Transverse colon (tissue), 4 donors: ENCODE measurements around the gene MEX3A. TPM values are rescaled to one million over a fixed set of nuclear protein-coding genes. Genes with fewer than 3 reads are reported as not detected.
A peak's percentile ranks its signal among the peaks of the same experiment; 100 is the strongest.

Experiments
- DNase-seq: peaks from one replicate; pipeline ENCODE4 v3.0.0-alpha.2; 2019
- H3K27ac ChIP-seq, 4 donors: fragments of 200-600 bp; sonication (generic); 2 replicates each; pipeline ENCODE4 v1.5.1; 2016 to 2018; ENCODE audit warnings: inconsistent platforms in 4 of 4
- H3K27me3 ChIP-seq: fragments of 200-600 bp; sonication (generic); 2 replicates; pipeline ENCODE4 v1.5.1; 2017; ENCODE audit warnings: inconsistent platforms
- H3K36me3 ChIP-seq, 4 donors: fragments of 200-600 bp; sonication (generic); 2 replicates each; pipeline ENCODE4 v1.5.1; 2017 to 2019; ENCODE audit warnings: inconsistent platforms in 4 of 4
- H3K4me1 ChIP-seq, 4 donors: fragments of 200-600 bp; sonication (generic); 2 replicates each; pipeline ENCODE4 v1.5.1; 2017 to 2020; ENCODE audit warnings: inconsistent platforms in 4 of 4
- H3K4me3 ChIP-seq, 4 donors: fragments of 200-600 bp; sonication (generic); 1 replicate in 1 of 4; 2 replicates in 3 of 4; pipeline versions ENCODE4 v1.5.1 to v1.6.1; 2017 to 2019; ENCODE audit warnings: inconsistent platforms in 4 of 4
- H3K9me3 ChIP-seq, 2 donors: fragments of 200-600 bp; sonication (generic); 2 replicates each; pipeline ENCODE4 v1.5.1; 2017 to 2019; ENCODE audit warnings: inconsistent platforms in 2 of 2
- EP300 ChIP-seq: sonication (generic); formaldehyde crosslinking; IDR thresholded peaks from one replicate; pipeline ENCODE4 v1.6.1; 2017; ENCODE audit warnings: antibody characterized with exemption, low read depth
- POLR2A ChIP-seq: fragments of 450-650 bp; IDR thresholded peaks from one replicate; pipeline ENCODE4 v1.6.1; 2016; ENCODE audit warnings: antibody characterized with exemption, mild to moderate bottlenecking, moderate library complexity
- POLR2AphosphoS5 ChIP-seq, 3 donors: sonication (generic); formaldehyde crosslinking; IDR thresholded peaks; one replicate each; pipeline ENCODE4 v1.6.1; 2016; ENCODE audit warnings: antibody characterized with exemption in 3 of 3
- WGBS, 2 donors: methylation state at CpG; one replicate each; pipeline ENCODE4 v1.1.5; 2018; ENCODE audit warnings: low coverage in 1 of 2; 5-methylcytosine and 5-hydroxymethylcytosine counted together
- in situ Hi-C, 4 donors: fragments of 200-750 bp; cut with MboI; loops; one replicate each; pipeline versions ENCODE4 v1.15.0 to v1.15.1; 2017; ENCODE audit warnings: low sequenced_read_pairs in 3 of 4, low pct_ligation_motif_present in 1 of 4, low pct_unique_long_range_greater_than_20kb in 1 of 4
- intact Hi-C: fragments of 100-400 bp; cut with DNase I; formaldehyde crosslinking; loops from one replicate; pipeline ENCODE4 v1.15.1; 2023; ENCODE audit warnings: low total_unique reads
- total RNA-seq, 4 donors: library from RNA; depleted of rRNA; stranded (reverse); fragments of >200 nt; gene quantifications; one replicate each; pipeline ENCODE4 v1.1.0, GENCODE V29; 2016
- TF ChIP-seq, protein P1 (sequence below), 5 experiments: fragments of 200-600 bp in 3 of 5; fragments of 450-650 bp in 2 of 5; sonication (generic) in 3 of 5; IDR thresholded peaks; 1 replicate in 2 of 5; 2 replicates in 3 of 5; pipeline ENCODE4 v1.5.1; 2016 to 2017; ENCODE audit warnings: antibody characterized with exemption in 5 of 5, inconsistent platforms in 3 of 5, mild to moderate bottlenecking in 2 of 5, moderate library complexity in 1 of 5

MEX3A gene
- total RNA-seq, 4 donors from 2014 or later = 0.14 to 0.60 (median 0.48) TPM; not detected in 1

DNA sequence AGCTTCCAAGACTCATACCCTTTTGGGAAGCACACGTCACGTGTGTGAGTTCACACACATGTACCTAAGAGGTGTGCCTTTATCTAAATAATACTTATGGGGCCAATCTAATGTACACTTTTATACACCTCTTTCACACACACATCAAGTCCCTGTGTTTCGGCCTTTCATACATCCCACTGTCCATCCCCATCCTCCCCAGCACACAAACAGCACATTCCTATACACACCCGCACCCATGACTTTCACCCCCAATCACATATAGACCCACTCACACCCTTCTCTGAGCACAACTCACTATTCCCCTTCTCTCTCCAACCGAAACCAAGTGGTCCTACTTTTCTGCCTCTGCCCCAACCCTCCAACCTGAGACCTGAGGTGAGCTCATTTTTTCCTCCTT is 3.5 kb downstream of the MEX3A start:
- H3K36me3 ChIP-seq = no peaks in the 10 kb centered on the region
- intact Hi-C loops (no loop called here), in situ Hi-C loops (loop anchor here in 1 of 4 donors (25.0 kb wide), 1 partner anchor 134 kb away; the partner anchor contains the start of gene PMF1)
- no peak overlapping the region for H3K4me3 ChIP-seq
- no peak for DNase-seq
- no peaks in the 10 kb centered on the region for H3K9me3 ChIP-seq
- 84 to 86% methylated on average over 5 of the region's 5 CpGs for WGBS, 2 donors
- no peak for TF ChIP-seq POLR2A
- H3K27me3 ChIP-seq = no peaks in the 10 kb centered on the region
- no peak overlapping the region for H3K27ac ChIP-seq
- peaks cover 0 to 21% (median 19%) of the 10 kb centered on the region in 4 donors for H3K4me1 ChIP-seq

DNA sequence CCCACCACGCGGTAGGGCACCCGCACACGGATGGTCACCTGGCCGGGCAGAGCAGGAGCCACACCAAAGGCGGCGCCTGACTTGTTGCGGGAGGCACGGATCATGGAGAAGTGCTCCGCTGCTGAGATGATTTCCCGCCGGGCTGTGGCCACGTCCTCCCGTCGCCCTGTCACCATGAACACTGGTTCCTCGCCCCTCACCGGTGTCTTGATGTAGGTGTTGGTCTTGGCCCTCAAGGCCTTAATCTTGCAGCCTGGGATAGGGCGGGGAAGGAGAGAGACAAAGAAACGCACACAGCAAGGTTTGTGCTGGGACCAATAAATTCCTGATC is 4.9 kb downstream of the MEX3A start:
- no peaks in the 10 kb centered on the region for H3K36me3 ChIP-seq
- intact Hi-C loops (no loop called here), in situ Hi-C loops (loop anchor here in 1 of 4 donors (25.0 kb wide), 1 partner anchor 135 kb away; the partner anchor contains the start of gene PMF1)
- no peaks in the 10 kb centered on the region for H3K27me3 ChIP-seq
- WGBS, 2 donors = 96% methylated on average over 19 of the region's 19 CpGs; no CpG with 5 or more reads in 1 of the 2 donors
- H3K9me3 ChIP-seq = no peaks in the 10 kb centered on the region
- no peak overlapping the region for H3K4me3 ChIP-seq
- TF ChIP-seq POLR2AphosphoS5 (IDR thresholded peaks at IDR 0.05) (no peak), POLR2A (no peak)
- TF ChIP-seq, protein P1, sequence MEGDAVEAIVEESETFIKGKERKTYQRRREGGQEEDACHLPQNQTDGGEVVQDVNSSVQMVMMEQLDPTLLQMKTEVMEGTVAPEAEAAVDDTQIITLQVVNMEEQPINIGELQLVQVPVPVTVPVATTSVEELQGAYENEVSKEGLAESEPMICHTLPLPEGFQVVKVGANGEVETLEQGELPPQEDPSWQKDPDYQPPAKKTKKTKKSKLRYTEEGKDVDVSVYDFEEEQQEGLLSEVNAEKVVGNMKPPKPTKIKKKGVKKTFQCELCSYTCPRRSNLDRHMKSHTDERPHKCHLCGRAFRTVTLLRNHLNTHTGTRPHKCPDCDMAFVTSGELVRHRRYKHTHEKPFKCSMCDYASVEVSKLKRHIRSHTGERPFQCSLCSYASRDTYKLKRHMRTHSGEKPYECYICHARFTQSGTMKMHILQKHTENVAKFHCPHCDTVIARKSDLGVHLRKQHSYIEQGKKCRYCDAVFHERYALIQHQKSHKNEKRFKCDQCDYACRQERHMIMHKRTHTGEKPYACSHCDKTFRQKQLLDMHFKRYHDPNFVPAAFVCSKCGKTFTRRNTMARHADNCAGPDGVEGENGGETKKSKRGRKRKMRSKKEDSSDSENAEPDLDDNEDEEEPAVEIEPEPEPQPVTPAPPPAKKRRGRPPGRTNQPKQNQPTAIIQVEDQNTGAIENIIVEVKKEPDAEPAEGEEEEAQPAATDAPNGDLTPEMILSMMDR (IDR thresholded peaks at IDR 0.05) = no peak
- H3K27ac ChIP-seq = no peak overlapping the region
- DNase-seq = no peak
- H3K4me1 ChIP-seq = peaks cover 0 to 13% (median 13%) of the 10 kb centered on the region in 4 donors

DNA sequence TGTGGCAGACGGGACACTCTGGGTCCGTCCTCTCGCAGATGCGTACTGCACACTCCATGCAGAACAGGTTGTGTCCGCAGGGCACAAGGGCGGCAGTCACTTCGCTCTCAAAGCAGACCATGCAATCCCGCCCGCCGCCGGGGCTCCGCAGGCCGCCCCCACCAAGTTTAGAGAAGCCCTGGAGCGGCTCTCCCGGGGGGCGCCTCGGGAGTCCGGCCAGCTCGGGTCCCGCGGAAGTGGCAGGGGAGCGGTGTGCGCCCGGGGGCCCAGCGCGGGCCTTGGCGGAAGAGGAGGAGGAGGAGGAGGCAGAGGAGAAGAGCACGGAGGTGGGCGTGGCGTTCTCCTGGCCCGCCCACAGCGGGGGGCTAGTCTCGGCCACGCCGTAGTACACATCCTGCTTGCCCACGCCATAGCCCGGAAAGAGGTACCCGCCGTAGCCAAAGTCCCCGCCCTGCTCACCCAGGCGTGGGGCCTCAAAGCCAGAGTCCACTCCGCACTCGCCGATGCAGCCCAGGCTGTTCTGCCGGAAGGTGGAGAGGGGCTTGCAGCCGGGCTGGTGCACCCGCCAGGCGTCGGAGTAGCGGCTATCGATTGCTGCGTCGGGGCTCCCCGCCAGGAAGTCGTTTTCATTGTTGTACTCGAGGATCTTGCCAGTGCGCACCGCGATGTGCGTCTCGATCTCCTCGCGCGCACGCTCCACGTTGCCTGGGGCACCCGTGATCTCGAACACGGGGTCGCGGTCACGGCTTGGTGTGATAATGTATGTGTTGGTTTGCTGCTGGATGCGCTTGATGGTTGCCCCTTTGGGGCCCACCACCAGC is 5.4 kb downstream of the MEX3A start:
- no peaks in the 10 kb centered on the region for H3K9me3 ChIP-seq
- TF ChIP-seq EP300 = no peak
- peak; percentile 34 for TF ChIP-seq POLR2A
- TF ChIP-seq, protein P1 (IDR thresholded peaks at IDR 0.05) = no peak
- peak in 1 of 3 donors; percentile 25 for TF ChIP-seq POLR2AphosphoS5 (IDR thresholded peaks at IDR 0.05)
- in situ Hi-C loops = loop anchor here in 1 of 4 donors (25.0 kb wide), 1 partner anchor 135 kb away; the partner anchor contains the start of gene PMF1
- no peaks in the 10 kb centered on the region for H3K27me3 ChIP-seq
- 69 to 98% methylated on average over 8 to 41 of the region's 73 CpGs for WGBS, 2 donors
- intact Hi-C loops = no loop called here
- peak overlapping the region in 2 of 4 donors; percentile 53 to 64 for H3K27ac ChIP-seq
- H3K4me3 ChIP-seq = peak overlapping the region; percentile 24 to 50 (median 32)
- DNase-seq = peak; percentile 49
- peaks cover 0 to 8% (median 8%) of the 10 kb centered on the region in 4 donors for H3K4me1 ChIP-seq
- H3K36me3 ChIP-seq = no peaks in the 10 kb centered on the region

DNA sequence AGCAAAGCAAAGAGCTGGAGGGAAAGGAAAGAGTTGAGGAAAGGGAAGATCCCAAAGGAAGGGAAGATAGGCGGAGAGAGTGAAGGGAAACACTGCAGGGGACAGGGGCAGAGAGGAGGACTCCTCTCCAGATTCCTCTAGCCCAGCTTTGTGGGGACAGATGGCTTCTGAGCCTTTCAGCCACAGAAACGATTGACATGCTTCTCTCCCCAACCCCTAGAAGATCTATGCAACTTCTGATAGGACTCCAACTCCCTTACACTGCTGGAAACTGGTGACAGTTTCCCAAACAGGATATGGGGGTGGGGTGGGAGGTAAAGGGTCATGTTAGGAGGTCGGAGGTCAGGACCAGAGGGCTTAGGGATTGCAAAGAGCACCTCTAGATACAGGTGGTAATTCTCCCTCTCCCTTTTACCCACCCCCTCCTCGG is 6.5 kb downstream of the MEX3A start:
- TF ChIP-seq POLR2A = no peak
- TF ChIP-seq, protein P1 (IDR thresholded peaks at IDR 0.05) = no peak
- no peak for TF ChIP-seq EP300
- no peak for TF ChIP-seq POLR2AphosphoS5 (IDR thresholded peaks at IDR 0.05)
- H3K9me3 ChIP-seq = no peaks in the 10 kb centered on the region
- peaks cover 0 to 6% (median under 1%) of the 10 kb centered on the region in 4 donors for H3K4me1 ChIP-seq
- intact Hi-C loops = no loop called here
- H3K27ac ChIP-seq = no peak overlapping the region
- no peaks in the 10 kb centered on the region for H3K27me3 ChIP-seq
- WGBS, 2 donors = 60 to 63% methylated on average over 3 to 4 of the region's 4 CpGs
- H3K36me3 ChIP-seq = no peaks in the 10 kb centered on the region
- in situ Hi-C loops = loop anchor here in 1 of 4 donors (25.0 kb wide), 1 partner anchor 137 kb away; the partner anchor contains the start of gene PMF1
- peak overlapping the region in 1 of 4 donors; percentile 33 for H3K4me3 ChIP-seq
- no peak for DNase-seq
